Lower leg skin (tissue), 3 donors: ENCODE results near the gene RAD21L1.

Experiments used
- POLR2A ChIP-seq, 2 donors: fragments of 450-650 bp; IDR thresholded peaks; one replicate each; pipeline ENCODE4 v1.6.1; 2016 to 2017; ENCODE audit warnings: antibody characterized with exemption in 2 of 2, mild to moderate bottlenecking in 1 of 2, moderate library complexity in 1 of 2
- TF ChIP-seq, protein P1 (sequence below), 3 donors: fragments of 450-650 bp; IDR thresholded peaks; one replicate each; pipeline ENCODE4 v1.5.1; 2016; ENCODE audit warnings: antibody characterized with exemption in 3 of 3, mild to moderate bottlenecking in 3 of 3, moderate library complexity in 2 of 3

DNA sequence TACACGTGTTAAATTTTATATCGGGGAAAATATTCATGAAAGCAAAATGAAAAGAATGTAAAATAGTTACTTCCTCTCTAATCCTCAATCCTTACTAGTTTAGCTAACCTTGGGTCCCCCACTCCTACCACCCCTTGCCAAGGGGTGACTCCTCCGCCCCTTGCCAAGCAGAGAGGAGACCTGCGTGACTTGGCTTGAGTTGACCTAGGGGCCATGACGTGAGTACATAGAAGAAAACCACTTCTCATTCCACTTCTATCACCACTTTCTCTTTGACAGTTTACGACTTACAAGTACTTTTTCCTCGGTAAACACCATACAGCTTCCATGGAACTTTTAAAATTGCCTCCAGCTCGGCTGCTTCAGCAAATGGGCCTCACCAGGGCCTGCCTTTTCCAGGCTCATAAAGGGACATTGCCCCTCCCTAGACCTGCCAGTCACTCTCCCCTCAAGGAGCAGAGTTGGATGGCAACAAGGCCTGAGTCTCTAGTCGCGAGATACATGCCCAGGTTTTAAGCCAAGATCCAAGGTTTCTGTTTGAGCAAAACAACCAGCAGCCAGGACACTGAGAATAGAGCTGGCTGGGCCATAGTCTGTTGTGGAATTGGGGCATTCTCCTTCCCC lies 73.2 kb downstream of the RAD21L1 start:
- TF ChIP-seq, protein P1, sequence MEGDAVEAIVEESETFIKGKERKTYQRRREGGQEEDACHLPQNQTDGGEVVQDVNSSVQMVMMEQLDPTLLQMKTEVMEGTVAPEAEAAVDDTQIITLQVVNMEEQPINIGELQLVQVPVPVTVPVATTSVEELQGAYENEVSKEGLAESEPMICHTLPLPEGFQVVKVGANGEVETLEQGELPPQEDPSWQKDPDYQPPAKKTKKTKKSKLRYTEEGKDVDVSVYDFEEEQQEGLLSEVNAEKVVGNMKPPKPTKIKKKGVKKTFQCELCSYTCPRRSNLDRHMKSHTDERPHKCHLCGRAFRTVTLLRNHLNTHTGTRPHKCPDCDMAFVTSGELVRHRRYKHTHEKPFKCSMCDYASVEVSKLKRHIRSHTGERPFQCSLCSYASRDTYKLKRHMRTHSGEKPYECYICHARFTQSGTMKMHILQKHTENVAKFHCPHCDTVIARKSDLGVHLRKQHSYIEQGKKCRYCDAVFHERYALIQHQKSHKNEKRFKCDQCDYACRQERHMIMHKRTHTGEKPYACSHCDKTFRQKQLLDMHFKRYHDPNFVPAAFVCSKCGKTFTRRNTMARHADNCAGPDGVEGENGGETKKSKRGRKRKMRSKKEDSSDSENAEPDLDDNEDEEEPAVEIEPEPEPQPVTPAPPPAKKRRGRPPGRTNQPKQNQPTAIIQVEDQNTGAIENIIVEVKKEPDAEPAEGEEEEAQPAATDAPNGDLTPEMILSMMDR (IDR thresholded peaks at IDR 0.05), result no peak
- TF ChIP-seq POLR2A (IDR thresholded peaks at IDR 0.05), result no peak
